Adrenal gland (tissue), 5 donors: ENCODE measurements around the gene GYPB.
"Not testable (repeated sequence)": the region's sequence is repeated elsewhere in the genome, so short reads cannot be mapped to it uniquely, and the experiment has no call there.

Experiments used
- CTCF ChIP-seq, 6 experiments: fragments of 450-650 bp in 4 of 6; fragments of 200-600 bp in 2 of 6; sonication (generic) in 1 of 6; IDR thresholded peaks; 1 replicate in 5 of 6; 2 replicates in 1 of 6; pipeline versions ENCODE4 v1.5.1 to v1.8.0; 2016 to 2021; ENCODE audit warnings: antibody characterized with exemption in 6 of 6, mild to moderate bottlenecking in 2 of 6, moderate library complexity in 1 of 6
- POLR2A ChIP-seq, 2 donors: fragments of 450-650 bp; IDR thresholded peaks; one replicate each; pipeline ENCODE4 v1.6.1; 2017; ENCODE audit warnings: antibody characterized with exemption in 2 of 2, mild to moderate bottlenecking in 2 of 2, moderate library complexity in 1 of 2
- donor health status: DM: no; HTN: no; CAD: no.

- TF ChIP-seq CTCF (IDR thresholded peaks at IDR 0.05) = peak; percentile 30 to 50 (median 38)
- not testable (repeated sequence) for TF ChIP-seq POLR2A (IDR thresholded peaks at IDR 0.05)
Measured at GRCh38 chr4:144021336-144021990, 2.3 kb upstream of the GYPB start.
